ENCODE measurements around the gene DCXR. TPM values are rescaled to one million over a fixed set of nuclear protein-coding genes. Genes with fewer than 3 reads are reported as not detected.

DCXR gene
- total RNA-seq, 1 donor from 2014 or later, result 36.5 TPM

DNA sequence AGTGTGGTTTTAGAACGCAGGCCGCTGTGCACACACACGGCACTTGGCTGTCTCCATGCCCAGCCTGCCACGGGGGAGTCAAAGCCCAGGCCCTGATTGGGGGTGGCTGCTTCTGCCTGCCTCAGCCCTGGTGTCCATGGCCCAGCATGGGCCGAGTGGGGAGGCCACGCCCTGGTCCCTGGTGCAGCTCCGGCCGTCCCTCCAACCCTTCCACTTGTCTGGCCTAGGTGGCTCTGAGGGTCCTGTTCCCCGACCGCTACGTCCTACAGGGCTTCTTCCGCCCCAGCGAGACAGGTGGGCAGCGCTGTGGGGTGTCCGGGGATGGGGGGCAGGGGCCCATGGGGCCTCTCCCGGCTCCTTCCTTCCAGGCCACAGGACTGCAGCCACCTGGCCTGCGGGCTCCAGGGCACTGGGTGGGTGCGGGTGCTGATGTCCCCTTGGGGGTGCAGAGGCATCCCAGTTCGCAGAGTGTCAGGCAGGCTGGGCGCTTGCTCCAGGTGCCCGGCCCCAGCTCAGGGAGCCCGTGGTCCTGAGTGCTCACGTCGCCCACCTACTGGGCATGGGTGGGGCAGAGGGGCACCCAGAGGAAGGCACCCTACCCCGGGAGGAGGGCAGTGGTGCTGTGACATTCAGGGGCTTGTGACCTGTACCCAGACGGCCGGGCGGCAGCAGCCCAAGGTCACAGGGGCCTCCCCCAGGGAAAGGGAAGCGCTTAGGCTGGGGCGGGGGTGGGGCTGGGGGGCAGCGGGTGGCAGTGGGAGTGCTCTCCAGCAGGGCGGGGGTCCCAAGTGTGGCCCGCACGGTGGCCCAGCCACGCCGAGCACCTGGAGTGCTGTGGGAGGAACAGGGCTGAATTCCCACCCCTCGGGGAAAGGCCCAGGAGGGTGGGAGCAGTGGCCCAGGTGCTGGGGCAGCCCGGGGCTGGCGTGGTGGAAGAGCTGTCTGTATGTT, 26.6 kb downstream of the DCXR start:
- DNase-seq (ENCODE audit: low spot score), result no peak
- no peak overlapping the region for H3K4me2 ChIP-seq
- H3K27ac Mint-ChIP-seq, result no peak overlapping the region
- H4K20me1 ChIP-seq (ENCODE audit: low read depth), result no peaks in the 10 kb centered on the region
- TF ChIP-seq EZH2phosphoT487 (IDR thresholded peaks at IDR 0.05) (no peak), EZH2 (IDR thresholded peaks at IDR 0.05) (no peak), CTCF (IDR thresholded peaks at IDR 0.05) (no peak)
- no peak overlapping the region for H3K9ac ChIP-seq
- no peaks in the 10 kb centered on the region for H3K79me2 ChIP-seq (ENCODE audit: low read depth)
- H3K36me3 Mint-ChIP-seq, result peaks cover 3% of the 10 kb centered on the region
- no peaks in the 10 kb centered on the region for H3K9me3 Mint-ChIP-seq
- no peak overlapping the region for H3K4me3 ChIP-seq
- no peaks in the 10 kb centered on the region for H3K4me1 ChIP-seq
- no peak overlapping the region for H2AFZ ChIP-seq (replicated peaks)
- H3K36me3 ChIP-seq, result no peaks in the 10 kb centered on the region
- H3F3A ChIP-seq (ENCODE audit: low read depth), result no peaks in the 10 kb centered on the region
- peaks cover 3% of the 10 kb centered on the region for H3K27me3 Mint-ChIP-seq (ENCODE audit: insufficient read depth, low read depth)
- no peaks in the 10 kb centered on the region for H3K27me3 ChIP-seq
- H3K4me1 Mint-ChIP-seq, result peaks cover 8% of the 10 kb centered on the region
- H3K9me3 ChIP-seq (ENCODE audit: low read depth), result no peaks in the 10 kb centered on the region
- H3K27ac ChIP-seq, result no peak overlapping the region
- H3K4me3 Mint-ChIP-seq, result no peak overlapping the region

DNA sequence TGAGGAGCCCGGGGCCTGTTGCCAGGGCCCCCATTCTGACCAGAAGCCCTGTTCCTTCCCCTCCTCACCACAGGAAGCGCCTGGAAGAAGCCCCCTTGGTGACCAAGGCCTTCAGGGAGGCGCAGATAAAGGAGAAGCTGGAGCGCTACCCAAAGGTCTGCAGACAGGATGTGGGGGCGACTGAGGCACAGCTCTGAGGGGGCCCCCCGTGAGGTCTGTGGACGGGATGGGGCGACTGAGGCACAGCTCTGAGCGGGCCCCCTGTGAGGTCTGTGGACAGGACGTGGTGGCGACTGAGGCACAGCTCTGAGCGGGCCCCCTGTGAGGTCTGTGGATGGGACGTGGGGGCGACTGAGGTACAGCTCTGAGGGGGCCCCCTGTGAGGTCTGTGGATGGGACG, 28.1 kb downstream of the DCXR start:
- no peak for DNase-seq (ENCODE audit: low spot score)
- Mint-ChIP-seq H3K27me3 (ENCODE audit: insufficient read depth, low read depth) (peaks cover 3% of the 10 kb centered on the region), H3K36me3 (peaks cover 4% of the 10 kb centered on the region), H3K4me1 (peaks cover 9% of the 10 kb centered on the region), H3K9me3 (no peaks in the 10 kb centered on the region), H3K27ac (no peak overlapping the region), H3K4me3 (no peak overlapping the region)
- H3K4me3 ChIP-seq, result no peak overlapping the region
- no peak overlapping the region for H2AFZ ChIP-seq (replicated peaks)
- H4K20me1 ChIP-seq (ENCODE audit: low read depth), result no peaks in the 10 kb centered on the region
- no peaks in the 10 kb centered on the region for H3K79me2 ChIP-seq (ENCODE audit: low read depth)
- no peak overlapping the region for H3K4me2 ChIP-seq
- TF ChIP-seq EZH2phosphoT487 (IDR thresholded peaks at IDR 0.05), result no peak
- H3K36me3 ChIP-seq, result no peaks in the 10 kb centered on the region
- no peak overlapping the region for H3K9ac ChIP-seq
- no peaks in the 10 kb centered on the region for H3K4me1 ChIP-seq
- H3K9me3 ChIP-seq (ENCODE audit: low read depth), result no peaks in the 10 kb centered on the region
- no peak overlapping the region for H3K27ac ChIP-seq
- no peaks in the 10 kb centered on the region for H3F3A ChIP-seq (ENCODE audit: low read depth)
- no peaks in the 10 kb centered on the region for H3K27me3 ChIP-seq

DNA sequence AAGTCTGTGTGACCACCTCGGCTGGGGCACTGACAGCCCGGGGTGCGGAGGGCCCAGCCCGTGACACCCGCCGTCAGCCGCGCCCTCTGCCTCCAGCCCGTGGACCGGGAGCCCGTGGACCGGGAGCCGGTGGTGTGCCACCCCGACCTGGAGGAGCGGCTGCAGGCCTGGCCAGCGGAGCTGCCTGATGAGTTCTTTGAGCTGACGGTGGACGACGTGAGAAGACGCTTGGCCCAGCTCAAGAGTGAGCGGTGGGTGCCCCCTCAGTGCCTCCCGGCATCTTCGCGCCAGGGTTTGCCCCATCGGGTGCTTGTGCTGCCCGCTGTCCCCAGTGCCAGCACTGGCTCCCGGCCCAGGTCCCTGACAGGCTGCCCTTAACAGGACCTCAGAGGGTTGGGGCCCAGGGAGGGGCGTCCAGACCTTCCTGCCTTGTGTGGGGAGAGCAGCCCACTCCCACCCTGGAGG, 28.5 kb downstream of the DCXR start:
- H3K27me3 Mint-ChIP-seq (ENCODE audit: insufficient read depth, low read depth), result peaks cover 2% of the 10 kb centered on the region
- Histone ChIP-seq H3F3A (ENCODE audit: low read depth) (no peaks in the 10 kb centered on the region), H3K4me3 (no peak overlapping the region), H3K79me2 (ENCODE audit: low read depth) (no peaks in the 10 kb centered on the region), H3K4me2 (no peak overlapping the region), H3K9ac (no peak overlapping the region), H3K27ac (no peak overlapping the region), H3K9me3 (ENCODE audit: low read depth) (no peaks in the 10 kb centered on the region), H3K36me3 (no peaks in the 10 kb centered on the region), H4K20me1 (ENCODE audit: low read depth) (no peaks in the 10 kb centered on the region), H3K4me1 (no peaks in the 10 kb centered on the region), H3K27me3 (no peaks in the 10 kb centered on the region), H2AFZ (replicated peaks) (no peak overlapping the region)
- H3K36me3 Mint-ChIP-seq, result peaks cover 4% of the 10 kb centered on the region
- H3K27ac Mint-ChIP-seq, result no peak overlapping the region
- no peaks in the 10 kb centered on the region for H3K9me3 Mint-ChIP-seq
- no peak overlapping the region for H3K4me3 Mint-ChIP-seq
- TF ChIP-seq CTCF (IDR thresholded peaks at IDR 0.05) (no peak), EZH2phosphoT487 (IDR thresholded peaks at IDR 0.05) (no peak), EZH2 (IDR thresholded peaks at IDR 0.05) (no peak)
- H3K4me1 Mint-ChIP-seq, result peaks cover 9% of the 10 kb centered on the region
- no peak for DNase-seq (ENCODE audit: low spot score)

All from neural progenitor cell (in vitro differentiated cells).